Measurements from ENCODE around the gene DUS2. TPM values are rescaled to one million over a fixed set of nuclear protein-coding genes. Genes with fewer than 3 reads are reported as not detected.
"Not testable (repeated sequence)": the region's sequence is repeated elsewhere in the genome, so short reads cannot be mapped to it uniquely, and the experiment has no call there.

The DUS2 gene
- polyA plus RNA-seq, 4 donors, result 9.8 to 15.8 (median 15.5) TPM

DNA sequence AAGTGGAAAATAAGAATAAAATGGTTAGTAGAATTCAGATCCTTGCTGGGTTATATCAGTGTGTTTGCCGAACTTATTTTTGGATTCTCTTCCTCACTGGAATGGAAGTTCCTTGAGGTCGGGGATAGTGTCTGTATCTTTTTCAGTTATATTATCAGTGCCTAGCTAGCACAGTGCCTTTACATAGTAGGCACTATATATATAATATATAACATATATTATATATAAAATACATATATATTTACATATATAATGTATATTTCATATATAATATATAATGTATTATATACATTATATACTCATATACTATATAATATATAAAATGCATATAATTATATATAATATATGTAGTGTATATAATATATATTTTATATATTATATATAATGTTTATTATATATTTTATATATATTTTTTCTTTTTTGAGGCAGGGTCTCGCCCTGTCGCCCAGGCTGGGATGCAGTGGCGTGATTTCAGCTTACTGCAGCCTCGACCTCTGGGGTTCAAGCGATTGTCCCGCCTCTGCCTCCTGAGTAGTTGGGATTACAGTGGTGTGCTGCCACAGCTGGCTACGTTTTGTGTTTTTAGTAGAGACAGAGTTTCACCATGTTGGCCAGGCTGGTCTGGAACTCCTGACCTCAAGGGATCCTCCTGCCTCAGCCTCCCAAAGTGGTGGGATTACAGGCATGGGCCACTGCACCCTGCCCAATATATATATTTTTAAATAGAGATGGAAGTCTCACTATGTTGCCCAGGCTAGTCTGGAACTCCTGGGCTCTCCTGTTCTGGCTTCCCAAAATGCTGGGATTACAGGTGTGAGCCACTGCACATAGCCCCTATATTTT lies 65.3 kb downstream of the DUS2 start:
- DNase-seq (ENCODE audit: low read depth in 4 of 4, low spot score in 3 of 4), result no peak

DNA sequence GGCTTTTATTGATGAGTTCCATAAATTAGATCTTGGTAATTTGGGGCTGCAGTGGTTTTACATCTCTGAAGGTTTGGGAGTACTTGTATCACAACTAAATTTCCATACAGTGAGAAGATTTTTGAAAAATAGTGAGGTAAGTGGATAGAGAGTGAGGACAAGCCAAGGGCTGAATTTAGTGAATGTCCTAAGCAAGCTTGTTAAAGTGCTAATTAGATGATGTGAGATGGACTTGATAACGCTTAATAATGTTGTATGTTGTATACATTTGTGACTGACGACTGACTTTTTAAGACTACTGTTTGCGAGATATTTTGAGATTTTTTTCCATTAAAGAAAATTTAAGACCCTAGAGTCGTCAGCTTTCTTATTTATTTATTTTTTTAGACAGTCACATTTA lies 66.0 kb downstream of the DUS2 start:
- no peak for DNase-seq (ENCODE audit: low read depth in 4 of 4, low spot score in 3 of 4)

DNA sequence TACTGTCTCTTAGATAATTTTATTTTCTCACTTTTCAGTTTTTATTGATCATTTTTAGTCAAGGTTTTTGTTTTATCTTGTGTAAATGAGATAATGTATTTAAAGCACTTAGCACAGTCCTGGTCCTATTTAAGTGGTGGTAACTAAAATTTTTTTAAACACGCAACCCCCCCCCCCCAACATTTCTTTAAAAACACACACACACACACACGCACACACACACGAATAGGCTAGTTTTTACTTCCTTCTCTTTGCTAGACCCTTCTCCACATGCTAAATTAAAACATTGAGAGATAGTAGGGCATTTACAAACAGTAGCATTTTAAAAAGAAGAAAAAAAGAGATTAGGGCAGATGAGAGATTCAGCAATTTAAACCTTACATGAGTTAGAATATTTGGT lies 67.0 kb downstream of the DUS2 start:
- no peak for DNase-seq (ENCODE audit: low read depth in 4 of 4, low spot score in 3 of 4)

DNA sequence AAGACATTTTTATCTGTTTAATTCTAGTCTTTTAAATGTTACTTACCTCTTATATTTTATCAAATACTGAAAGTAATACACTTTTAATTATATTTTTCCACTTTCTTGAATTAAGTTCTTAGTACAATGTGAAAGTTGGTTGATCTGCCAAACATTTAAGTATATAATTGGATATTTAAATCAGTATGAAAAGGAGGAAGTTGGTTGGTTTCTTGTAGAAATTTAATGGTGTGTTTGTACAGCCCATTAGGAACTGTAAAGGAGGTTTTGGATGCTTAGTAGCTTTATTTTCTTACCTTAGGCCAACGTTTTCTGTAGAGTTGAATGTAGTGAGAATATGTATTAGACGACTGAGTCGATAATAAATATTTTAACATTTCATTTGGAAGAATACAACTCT lies 67.4 kb downstream of the DUS2 start:
- no peak for DNase-seq (ENCODE audit: low read depth in 4 of 4, low spot score in 3 of 4)

DNA sequence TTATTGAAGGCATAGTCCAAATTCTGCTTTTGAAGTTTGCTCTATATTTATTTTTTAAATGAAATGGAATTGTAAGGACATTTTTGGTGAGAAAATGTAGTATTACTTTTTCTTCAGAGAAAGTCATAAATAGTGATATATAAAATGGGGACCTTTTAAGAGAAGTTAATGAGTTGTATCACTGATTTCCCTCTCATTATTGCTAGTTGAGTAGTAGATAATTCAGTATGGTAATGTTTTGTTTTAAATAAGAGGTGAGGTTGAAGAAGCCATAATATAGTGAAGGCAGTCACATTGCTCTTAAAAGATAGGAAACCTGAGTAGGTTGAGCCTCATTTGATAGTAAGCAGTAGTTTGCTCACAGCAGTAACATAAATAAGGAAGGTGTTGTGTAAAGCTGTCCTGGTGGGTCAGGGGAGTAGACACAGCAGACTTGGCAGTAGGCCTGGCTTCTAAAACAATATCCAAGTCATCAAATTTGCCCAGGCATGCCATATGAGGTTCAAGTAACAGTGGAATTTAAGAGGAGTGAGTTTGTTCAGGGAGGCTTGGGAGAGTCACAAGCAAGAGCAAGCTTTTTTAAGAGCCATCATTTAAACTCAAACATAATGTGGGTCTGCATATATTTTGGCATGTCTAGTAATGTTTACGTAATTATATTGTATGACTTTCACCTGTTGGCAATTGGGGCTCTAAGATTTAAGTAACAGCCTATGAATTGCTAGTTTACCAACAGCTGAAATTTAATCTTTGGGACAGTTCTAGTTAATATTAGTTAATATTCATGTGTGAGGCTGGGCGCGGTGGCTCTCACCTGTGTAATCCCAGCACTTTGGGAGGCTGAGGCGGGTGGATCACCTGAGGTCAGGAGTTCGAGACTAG lies 68.5 kb downstream of the DUS2 start:
- peak in 1 of 4 donors; percentile 60 for DNase-seq (ENCODE audit: low read depth in 4 of 4, low spot score in 3 of 4)

DNA sequence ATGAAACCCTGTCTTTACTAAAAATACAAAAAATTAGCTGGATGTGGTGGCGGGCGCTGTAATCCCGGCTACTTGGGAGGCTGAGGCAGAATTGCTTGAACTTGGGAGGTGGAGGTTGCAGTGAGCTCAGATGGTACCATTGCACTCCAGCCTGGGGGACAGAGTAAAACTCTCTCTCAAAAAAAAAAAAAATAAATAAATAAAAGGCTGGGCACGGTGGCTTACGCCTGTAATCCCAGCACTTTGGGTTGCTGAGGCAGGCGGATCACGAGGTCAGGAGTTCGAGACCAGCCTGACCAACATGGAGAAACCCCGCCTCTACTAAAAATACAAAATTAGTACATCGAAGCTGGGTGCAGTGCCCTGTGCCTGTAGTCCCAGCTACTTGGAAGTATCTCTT lies 69.2 kb downstream of the DUS2 start:
- not testable (repeated sequence) for DNase-seq (ENCODE audit: low read depth in 4 of 4, low spot score in 3 of 4)

DNA sequence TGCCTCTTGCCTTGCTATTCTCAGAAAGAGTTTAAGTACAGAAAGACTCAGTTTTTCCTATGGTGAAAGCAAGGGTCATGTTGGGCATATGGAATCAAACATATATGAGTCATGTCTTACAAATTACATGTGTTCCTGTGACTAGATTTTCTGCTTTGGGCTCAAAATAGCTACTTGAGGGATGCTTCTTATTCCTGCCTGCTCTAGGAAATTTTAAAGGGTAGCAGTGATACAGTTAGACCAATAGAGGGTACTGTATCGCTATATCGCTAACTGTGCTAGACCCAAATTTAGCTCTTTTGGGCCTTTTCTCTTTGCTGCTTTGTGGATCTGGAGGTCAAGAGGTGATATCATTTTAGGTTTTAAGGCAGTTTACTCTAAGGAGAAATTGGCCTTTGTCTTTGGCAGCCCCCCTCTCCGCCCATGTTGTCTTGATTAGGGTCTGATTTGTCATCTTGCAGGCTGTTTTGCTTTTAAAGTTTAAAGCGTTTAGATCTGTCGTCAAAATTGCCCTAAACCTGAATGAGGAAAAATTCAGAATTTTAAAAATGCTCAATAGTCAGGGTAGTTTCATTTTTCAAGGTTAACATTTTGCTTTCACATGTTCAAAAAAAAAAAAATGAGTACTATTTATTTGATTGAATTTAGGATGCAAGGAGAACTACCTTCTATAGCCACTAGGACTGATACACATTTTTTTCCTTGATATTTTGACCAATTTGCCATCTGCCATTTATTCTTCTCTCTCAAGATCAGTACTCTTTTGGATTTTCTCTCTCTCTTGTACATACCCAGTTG lies 70.9 kb downstream of the DUS2 start:
- DNase-seq (ENCODE audit: low read depth in 4 of 4, low spot score in 3 of 4), result no peak

DNA sequence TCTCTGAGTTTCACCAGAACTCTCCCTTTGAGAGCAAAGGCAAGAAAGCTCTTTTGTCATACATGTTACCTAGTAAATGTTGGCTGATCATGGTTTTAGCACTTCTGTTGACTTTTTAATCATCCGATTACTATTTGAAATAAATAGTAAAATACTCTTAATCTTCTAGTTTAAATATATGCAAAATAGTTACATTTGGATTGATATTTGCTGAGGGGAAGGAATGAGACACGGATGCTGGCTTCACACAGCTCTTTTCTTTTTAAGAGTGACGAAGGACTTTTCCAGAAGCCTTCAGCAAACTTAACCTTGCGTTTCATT lies 71.5 kb downstream of the DUS2 start:
- no peak for DNase-seq (ENCODE audit: low read depth in 4 of 4, low spot score in 3 of 4)

DNA sequence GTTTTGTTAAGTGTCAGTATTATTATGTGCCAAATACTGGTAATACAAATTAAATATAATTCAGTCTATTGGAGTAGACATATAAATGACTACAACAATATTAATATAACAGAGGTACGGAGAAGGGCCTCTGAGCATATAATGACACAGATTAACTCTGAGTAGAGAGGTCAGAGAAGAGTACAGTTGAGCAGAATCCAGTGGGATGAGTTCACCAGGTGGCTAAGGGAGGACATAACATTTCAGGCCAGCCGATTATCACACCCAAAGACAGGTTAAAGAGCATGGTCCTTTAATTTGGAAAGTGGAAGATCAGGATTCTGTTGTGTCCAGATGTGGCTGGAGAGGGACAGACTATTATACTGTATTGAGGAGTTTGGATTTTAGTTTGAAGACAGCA lies 73.4 kb downstream of the DUS2 start:
- no peak for DNase-seq (ENCODE audit: low read depth in 4 of 4, low spot score in 3 of 4)

DNA sequence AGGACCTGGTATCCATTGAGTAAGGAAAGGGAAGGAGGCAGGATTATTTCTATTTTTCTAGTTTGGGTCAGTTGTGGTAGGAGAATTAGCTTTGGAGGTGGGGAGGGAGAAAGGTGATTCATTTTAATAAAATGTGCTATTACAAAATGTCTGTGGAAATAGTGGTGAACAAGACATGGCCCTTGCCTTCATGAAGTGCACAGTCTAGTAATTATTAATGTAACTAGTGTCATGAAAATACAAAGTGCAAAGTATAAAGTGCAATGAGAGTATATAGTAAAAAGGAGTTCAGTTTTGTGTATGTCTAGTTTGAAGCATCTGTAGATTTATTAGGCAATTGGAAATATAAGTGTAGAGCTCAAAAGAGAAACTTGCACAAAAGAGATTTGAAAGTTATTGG lies 74.0 kb downstream of the DUS2 start:
- no peak for DNase-seq (ENCODE audit: low read depth in 4 of 4, low spot score in 3 of 4)

DNA sequence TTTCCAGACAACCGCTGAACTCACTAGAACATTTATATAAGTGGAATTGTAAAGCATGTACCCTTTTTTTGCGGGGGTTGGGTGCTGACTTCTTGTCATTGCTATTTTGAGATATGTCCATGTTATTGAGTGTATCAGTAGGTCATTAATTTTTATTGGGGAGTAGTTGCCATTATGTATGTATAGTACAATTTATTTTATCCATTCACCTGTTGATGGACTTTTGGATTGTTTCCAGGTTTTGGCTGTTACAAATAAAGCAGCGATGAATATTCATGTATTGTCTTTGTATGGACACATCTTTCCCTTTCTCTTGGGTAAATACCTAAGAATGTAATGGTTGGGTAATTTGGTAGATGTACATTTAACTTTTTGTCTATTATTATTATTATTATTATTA lies 74.8 kb downstream of the DUS2 start:
- DNase-seq (ENCODE audit: low read depth in 4 of 4, low spot score in 3 of 4), result no peak

DNA sequence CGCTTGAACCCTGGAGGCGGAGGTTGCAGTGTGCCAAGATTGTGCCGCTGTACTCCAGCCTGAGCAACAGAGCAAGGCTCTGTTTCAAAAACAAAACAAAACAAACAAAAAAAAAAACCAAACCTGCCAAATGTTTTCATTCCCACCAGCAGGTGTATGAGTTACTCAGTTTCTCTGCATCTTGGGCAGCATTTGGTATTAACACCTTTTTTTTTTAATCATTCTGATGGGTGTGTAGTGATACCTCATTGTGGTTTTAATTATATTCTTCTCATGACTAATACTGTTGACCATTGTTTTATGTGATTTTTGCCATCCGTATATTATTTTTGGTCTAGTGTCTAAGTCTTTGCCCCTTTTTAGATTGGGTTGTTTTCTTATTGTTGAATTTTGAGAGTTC lies 77.4 kb downstream of the DUS2 start:
- no peak for DNase-seq (ENCODE audit: low read depth in 4 of 4, low spot score in 3 of 4)

DNA sequence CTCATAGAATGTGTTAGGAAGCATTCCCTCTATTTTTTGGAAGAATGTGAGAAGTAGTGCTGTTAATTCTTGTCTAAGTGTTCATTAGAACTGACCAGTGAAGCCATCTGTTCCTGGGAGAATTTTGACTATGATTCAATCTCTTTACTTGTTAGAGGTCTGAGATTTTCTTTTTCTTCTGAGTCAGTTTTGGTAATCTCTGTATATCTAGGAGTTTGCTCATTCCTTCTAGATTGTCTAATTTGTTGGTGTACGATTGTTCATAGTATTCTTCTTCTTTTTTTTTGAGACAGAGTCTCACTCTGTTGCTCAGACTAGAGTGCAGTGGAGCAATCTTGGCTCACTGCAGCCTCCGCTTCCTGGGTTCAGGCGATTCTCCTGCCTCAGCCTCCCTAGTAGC lies 82.5 kb downstream of the DUS2 start:
- DNase-seq (ENCODE audit: low read depth in 4 of 4, low spot score in 3 of 4), result no peak

DNA sequence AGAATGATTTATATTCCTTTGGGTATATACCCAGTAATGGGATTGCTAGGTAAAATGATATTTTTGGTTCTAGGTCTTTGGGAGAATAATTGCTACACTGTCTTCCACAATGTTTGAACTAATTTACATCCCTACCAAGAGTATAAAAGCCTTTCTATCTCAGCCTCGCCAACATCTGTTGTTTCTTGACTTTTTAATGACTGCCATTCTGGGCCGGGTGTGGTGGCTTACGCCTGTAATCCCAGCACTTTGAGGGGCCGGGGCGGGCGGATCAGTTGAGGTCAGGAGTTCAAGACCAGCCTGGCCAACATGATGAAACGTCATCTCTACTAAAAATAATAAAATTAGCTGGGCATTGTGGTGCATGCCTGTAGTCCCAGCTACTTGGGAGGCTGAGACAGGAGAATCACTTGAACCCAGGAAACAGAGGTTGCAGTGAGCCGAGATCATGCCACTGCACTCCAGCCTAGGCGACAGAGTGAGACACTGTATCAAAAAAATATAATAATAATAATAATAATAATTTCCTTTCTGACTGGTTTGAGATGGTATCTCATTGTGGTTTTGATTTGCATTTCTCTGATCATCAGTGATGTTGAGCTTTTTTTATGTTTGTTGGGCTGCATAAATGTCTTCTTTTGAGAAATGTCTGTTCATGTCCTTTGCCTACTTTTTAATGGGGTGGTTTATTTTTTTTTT lies 84.3 kb downstream of the DUS2 start:
- DNase-seq (ENCODE audit: low read depth in 4 of 4, low spot score in 3 of 4), result not testable (repeated sequence)

DNA sequence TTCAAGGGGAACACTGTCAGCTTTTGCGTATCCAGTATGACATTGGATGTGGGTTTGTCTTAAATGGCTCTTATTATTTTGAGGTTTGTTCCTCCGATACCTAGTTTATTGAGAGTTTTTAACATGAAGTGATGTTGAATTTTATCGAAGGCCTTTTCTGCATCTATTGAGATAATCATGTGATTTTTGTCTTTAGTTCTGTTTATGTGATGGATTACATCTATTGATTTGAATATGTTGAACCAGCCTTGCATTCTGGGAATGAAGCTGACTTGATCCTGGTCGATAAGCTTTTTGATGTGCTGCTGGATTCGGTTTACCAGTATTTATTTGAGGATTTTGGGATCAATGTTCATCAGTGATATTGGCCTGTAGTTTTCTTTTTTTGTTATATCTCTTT lies 86.1 kb downstream of the DUS2 start:
- not testable (repeated sequence) for DNase-seq (ENCODE audit: low read depth in 4 of 4, low spot score in 3 of 4)

DNA sequence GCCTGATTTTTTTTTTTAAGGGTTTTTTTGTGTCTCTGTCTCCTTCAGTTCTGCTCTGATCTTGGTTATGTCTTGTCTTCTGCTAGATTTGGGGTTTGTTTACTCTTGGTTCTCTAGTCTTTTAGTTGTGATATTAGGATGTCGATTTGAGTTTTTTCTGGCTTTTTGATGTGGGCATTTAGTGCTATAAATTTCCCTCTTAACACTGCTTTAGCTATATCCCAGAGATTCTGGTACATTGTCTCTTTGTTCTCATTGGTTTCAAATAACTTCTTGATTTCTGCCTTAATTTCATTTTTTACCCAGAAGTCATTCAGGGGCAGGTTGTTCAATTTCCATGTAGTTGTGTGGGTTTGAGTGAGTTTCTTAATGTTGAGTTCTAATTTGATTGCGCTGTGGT lies 87.5 kb downstream of the DUS2 start:
- not testable (repeated sequence) for DNase-seq (ENCODE audit: low read depth in 4 of 4, low spot score in 3 of 4)

DNA sequence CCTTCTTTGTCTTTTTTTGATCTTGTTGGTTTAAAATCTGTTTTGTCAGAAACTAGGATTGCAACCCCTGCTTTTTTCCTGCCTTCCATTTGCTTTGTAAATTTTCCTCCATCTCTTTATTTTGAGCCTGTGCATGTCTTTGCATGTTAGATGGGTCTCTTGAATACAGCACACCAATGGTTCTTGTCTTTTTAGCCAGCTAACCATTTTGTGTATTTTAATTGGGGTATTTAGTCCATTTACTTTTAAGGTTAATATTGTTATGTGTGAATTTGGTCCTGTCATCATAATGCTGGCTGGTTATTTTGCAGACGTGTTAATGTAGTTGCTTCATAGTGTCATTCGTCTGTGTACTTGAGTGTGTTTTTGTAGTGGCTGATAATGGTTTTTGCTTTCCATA lies 88.3 kb downstream of the DUS2 start:
- DNase-seq (ENCODE audit: low read depth in 4 of 4, low spot score in 3 of 4), result no peak

DNA sequence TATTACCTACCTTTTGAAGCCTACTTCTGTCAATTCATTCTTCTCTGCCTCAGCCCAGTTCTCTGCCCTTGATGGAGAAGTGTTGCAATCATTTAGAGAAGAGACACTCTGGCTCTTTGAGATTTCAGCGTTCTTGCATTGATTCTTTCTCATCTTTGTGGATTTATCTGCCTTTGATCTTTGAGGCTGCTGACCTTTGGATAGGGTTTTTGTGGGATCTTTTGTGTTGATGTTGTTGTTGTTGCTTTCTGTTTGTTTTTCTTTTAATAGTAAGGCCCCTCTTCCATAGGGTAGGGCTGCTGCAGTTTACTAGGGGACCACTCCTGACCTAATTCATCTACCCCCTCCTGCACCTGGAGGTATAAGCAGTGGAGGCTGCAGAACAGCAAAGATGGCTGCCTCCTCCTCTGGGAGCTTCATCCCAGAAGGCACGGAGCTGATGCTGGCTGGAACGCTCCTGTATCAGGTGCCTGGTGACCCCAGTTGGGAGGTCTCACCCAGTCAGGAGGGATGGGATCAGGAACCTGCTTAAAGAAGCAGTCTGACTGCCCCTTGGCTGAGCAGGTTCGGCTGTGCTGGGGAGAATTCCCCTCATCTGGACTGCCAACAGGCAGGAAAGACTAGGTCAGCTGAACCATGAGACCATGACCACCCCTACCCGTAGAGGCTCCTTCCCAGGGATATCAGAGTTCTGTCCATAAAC lies 90.1 kb downstream of the DUS2 start:
- peak in 1 of 4 donors; percentile 17 for DNase-seq (ENCODE audit: low read depth in 4 of 4, low spot score in 3 of 4)

DNA sequence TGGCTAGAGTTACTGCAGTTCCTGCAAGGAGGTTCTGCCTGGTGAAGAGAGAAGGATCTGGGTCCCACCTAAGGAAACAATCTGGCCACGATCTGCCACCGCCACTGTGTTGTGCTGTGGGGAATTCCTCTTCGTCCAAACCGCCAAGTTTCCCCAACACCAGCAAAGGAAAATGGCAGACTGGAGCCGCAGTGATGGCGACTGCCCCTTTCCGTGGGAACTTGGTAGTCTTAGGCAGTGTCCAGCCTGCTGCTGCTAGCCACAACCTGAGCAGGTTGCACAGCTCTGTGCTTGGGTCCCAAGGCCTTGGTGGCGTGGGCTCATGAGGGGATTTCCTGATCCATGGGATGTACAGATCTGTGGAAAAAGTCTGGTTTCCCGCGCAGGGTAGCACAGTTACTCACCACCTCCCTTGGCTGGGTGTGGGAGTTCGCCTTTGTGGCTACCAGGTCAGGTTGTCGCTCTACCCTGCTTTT lies 90.7 kb downstream of the DUS2 start:
- DNase-seq (ENCODE audit: low read depth in 4 of 4, low spot score in 3 of 4), result no peak

DNA sequence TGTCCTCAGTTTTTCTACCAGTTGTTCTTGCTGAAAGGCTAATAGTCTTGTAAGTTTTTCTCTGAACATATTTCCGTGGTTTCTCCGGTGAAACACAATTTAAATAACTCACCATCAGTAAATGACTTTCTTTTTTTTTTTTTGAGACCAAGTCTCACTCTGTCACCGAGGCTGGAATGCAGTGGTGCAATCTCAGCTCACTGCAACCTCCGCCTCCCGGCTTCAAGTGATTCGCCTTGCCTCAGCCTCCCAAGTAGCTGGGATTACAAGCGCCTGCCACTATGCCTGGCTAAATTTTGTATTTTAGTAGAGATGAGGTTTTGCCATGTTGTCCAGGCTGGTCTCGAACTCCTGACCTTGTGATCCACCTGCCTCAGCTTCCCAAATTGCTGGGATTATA lies 91.9 kb downstream of the DUS2 start:
- DNase-seq (ENCODE audit: low read depth in 4 of 4, low spot score in 3 of 4), result not testable (repeated sequence)

All from left renal pelvis (tissue), 4 donors.